GM12873 (cell line): ENCODE data around the gene RHBDD2.

Experiments
- CTCF ChIP-seq: IDR thresholded peaks from 2 replicates; pipeline ENCODE4 v1.5.1; 2012; ENCODE audit warnings: low read depth, mild to moderate bottlenecking, moderate library complexity, low read length, control low read depth; ENCODE audit not compliant: insufficient read depth; ENCODE audit errors: missing control alignments

RHBDD2 gene

GRCh38 chr7:75872073-75872782 is 6.6 kb upstream of the RHBDD2 start:
- no peak for TF ChIP-seq CTCF

GRCh38 chr7:75875113-75876080 is 3.4 kb upstream of the RHBDD2 start:
- TF ChIP-seq CTCF, result no peak

GRCh38 chr7:75876126-75876881 is 2.5 kb upstream of the RHBDD2 start:
- TF ChIP-seq CTCF, result no peak

- no peak for TF ChIP-seq CTCF
Observed at GRCh38 chr7:75878312-75878768, 494 bp upstream of the RHBDD2 start.

- TF ChIP-seq CTCF, result no peak
Observed at GRCh38 chr7:75879771-75880184, 944 bp downstream of the RHBDD2 start.

GRCh38 chr7:75880242-75880641 is 1.4 kb downstream of the RHBDD2 start:
- TF ChIP-seq CTCF, result no peak
